NCI-H128 (cell line): ENCODE results near the gene ASPG.
A peak's percentile ranks its signal among the peaks of the same experiment; 100 is the strongest.
"Not testable (repeated sequence)": the region's sequence is repeated elsewhere in the genome, so short reads cannot be mapped to it uniquely, and the experiment has no call there.

Experiments used
- DNase-seq: peaks from one replicate; lab custom pipeline; 2025; ENCODE audit not compliant: unreplicated experiment; lab: John Stamatoyannopoulos, UW

ASPG gene

GRCh38 chr14:104145826-104146601, 60.5 kb downstream of the ASPG start:
- DNase-seq = no peak

- DNase-seq = no peak
Measured at GRCh38 chr14:104146651-104147345, 61.3 kb downstream of the ASPG start.

- no peak for DNase-seq
Measured at GRCh38 chr14:104147346-104148125, 62.0 kb downstream of the ASPG start.

- DNase-seq = no peak
Measured at GRCh38 chr14:104148433-104149277, 63.2 kb downstream of the ASPG start.

- no peak for DNase-seq
Measured at GRCh38 chr14:104149278-104149595, 63.7 kb downstream of the ASPG start.

GRCh38 chr14:104149617-104150135, 64.2 kb downstream of the ASPG start:
- DNase-seq = no peak

- peak; percentile 41 for DNase-seq
Measured at GRCh38 chr14:104150136-104151025, 64.9 kb downstream of the ASPG start.

GRCh38 chr14:104151026-104151381, 65.5 kb downstream of the ASPG start:
- no peak for DNase-seq

GRCh38 chr14:104151566-104152245, 66.2 kb downstream of the ASPG start:
- DNase-seq = no peak

GRCh38 chr14:104152246-104152575, 66.7 kb downstream of the ASPG start:
- DNase-seq = no peak

GRCh38 chr14:104152686-104153393, 67.3 kb downstream of the ASPG start:
- DNase-seq = no peak

GRCh38 chr14:104153394-104153755, 67.9 kb downstream of the ASPG start:
- not testable (repeated sequence) for DNase-seq

GRCh38 chr14:104154246-104154645, 68.7 kb downstream of the ASPG start:
- no peak for DNase-seq

GRCh38 chr14:104155513-104155912, 70.0 kb downstream of the ASPG start:
- DNase-seq = no peak

GRCh38 chr14:104156142-104156541, 70.6 kb downstream of the ASPG start:
- no peak for DNase-seq

- DNase-seq = no peak
Measured at GRCh38 chr14:104157016-104157928, 71.8 kb downstream of the ASPG start.

GRCh38 chr14:104158827-104159798, 73.6 kb downstream of the ASPG start:
- DNase-seq = no peak
